HCT116 (cell line): Measurements from ENCODE around the gene CHTF18. TPM values are rescaled to one million over a fixed set of nuclear protein-coding genes. Genes with fewer than 3 reads are reported as not detected.

ENCODE experiments used
- ATAC-seq: fragments of 200-7000 bp; cut with Tn5 transposase; 2 replicates; pipeline ENCODE4 v1.9.1; 2020; ENCODE audit warnings: mild to moderate bottlenecking, moderate library complexity
- BruUV-seq: library from RNA; stranded (reverse); fragments of 400-500 nt; replicated peaks from 2 replicates; lab custom pipeline; 2021; lab: Mats Ljungman, UMichigan
- CTCF ChIA-PET: fragments of 300-600 bp; sonication (Branson Sonifier 250); formaldehyde crosslinking; loops from one replicate; lab custom pipeline; 2021; ENCODE audit warnings: antibody characterized with exemption; lab: Charles Lee
- POLR2A ChIA-PET: fragments of 300-600, 350-600 bp; sonication (Branson Sonifier 250); formaldehyde crosslinking; loops from one replicate; lab custom pipeline; 2021; ENCODE audit warnings: antibody characterized with exemption; lab: Charles Lee
- RAD21 ChIA-PET, 2 experiments: fragments of 300-600 bp; sonication (Branson Sonifier 250); formaldehyde crosslinking; loops; one replicate each; lab custom pipeline; 2023; ENCODE audit warnings: low total read pairs in 2 of 2; ENCODE audit not compliant: uncharacterized antibody in 2 of 2, unreplicated experiment in 2 of 2, low non-redundant PET in 1 of 2; lab: Charles Lee
- DNase-seq: peaks from one replicate; pipeline ENCODE4 v3.0.0-alpha.2; 2010; ENCODE audit warnings: low read depth, low spot score
- H2AFZ ChIP-seq: fragments of 200-600 bp; shearing (Covaris generic), sonication (generic); 2 replicates; pipeline ENCODE4 v1.6.1; 2017; ENCODE audit warnings: low read depth, mixed run types, mixed read lengths, antibody characterized with exemption, low read length; ENCODE audit not compliant: poor library complexity, severe bottlenecking
- H3K27ac ChIP-seq: 2 replicates; pipeline ENCODE4 v1.5.1; 2012; ENCODE audit warnings: low read depth, low read length
- H3K27me3 ChIP-seq: fragments of 200-600 bp; sonication (generic); 2 replicates; pipeline ENCODE4 v1.6.1; 2016; ENCODE audit warnings: mixed run types, low read length, mixed read lengths; ENCODE audit not compliant: insufficient read depth
- H3K36me3 ChIP-seq, 2 experiments: fragments of 200-500 bp in 1 of 2; fragments of 200-600 bp in 1 of 2; sonication (Bioruptor generic) in 1 of 2; sonication (generic) in 1 of 2; 2 replicates each; pipeline versions ENCODE4 v1.5.1 to v1.6.1; 2014 to 2016; ENCODE audit warnings: low read length in 2 of 2, inconsistent platforms in 1 of 2, mixed read lengths in 1 of 2, mixed run types in 1 of 2; ENCODE audit not compliant: insufficient read depth in 2 of 2, control insufficient read depth in 1 of 2
- H3K4me1 ChIP-seq, 2 experiments: fragments of 200-600 bp in 1 of 2; sonication (generic) in 1 of 2; 2 replicates each; pipeline versions ENCODE4 v1.5.1 to v1.6.1; 2012 to 2017; ENCODE audit warnings: low read length in 2 of 2, inconsistent platforms in 1 of 2, mild to moderate bottlenecking in 1 of 2, mixed read lengths in 1 of 2, mixed run types in 1 of 2, moderate library complexity in 1 of 2; ENCODE audit not compliant: insufficient read depth in 2 of 2, control insufficient read depth in 1 of 2
- H3K4me2 ChIP-seq: fragments of 200-600 bp; sonication (generic); 2 replicates; pipeline ENCODE4 v1.6.1; 2017; ENCODE audit warnings: mixed run types, low read length, mixed read lengths
- H3K4me3 ChIP-seq, 2 experiments: fragments of 200-600 bp in 1 of 2; sonication (generic) in 1 of 2; replicated peaks in 1 of 2; 2 replicates each; pipeline ENCODE4 v1.5.1; 2011 to 2016; ENCODE audit warnings: low read length in 2 of 2, control low read depth in 1 of 2, low read depth in 1 of 2, mild to moderate bottlenecking in 1 of 2, mixed read lengths in 1 of 2, mixed run types in 1 of 2
- H3K79me2 ChIP-seq: fragments of 200-600 bp; sonication (generic); 2 replicates; pipeline ENCODE4 v1.6.1; 2017; ENCODE audit warnings: mild to moderate bottlenecking, mixed run types, low read length, moderate library complexity, mixed read lengths; ENCODE audit not compliant: insufficient read depth
- H3K9ac ChIP-seq: fragments of 200-600 bp; sonication (generic); 2 replicates; pipeline ENCODE4 v1.6.1; 2016; ENCODE audit warnings: low read length, mixed read lengths
- H3K9me2 ChIP-seq: fragments of 200-600 bp; sonication (generic), shearing (Covaris generic); 2 replicates; pipeline ENCODE4 v1.6.1; 2017; ENCODE audit warnings: mixed run types, mild to moderate bottlenecking, moderate library complexity; ENCODE audit not compliant: insufficient read depth
- H3K9me3 ChIP-seq, 2 experiments: fragments of 200-500 bp in 1 of 2; fragments of 200-600 bp in 1 of 2; sonication (Bioruptor generic) in 1 of 2; sonication (generic) in 1 of 2; 2 replicates each; pipeline ENCODE4 v1.6.1; 2014 to 2017; ENCODE audit warnings: low read length in 2 of 2, mixed read lengths in 2 of 2, inconsistent platforms in 1 of 2, low read depth in 1 of 2, mild to moderate bottlenecking in 1 of 2, mixed run types in 1 of 2, moderate library complexity in 1 of 2; ENCODE audit not compliant: control insufficient read depth in 1 of 2, insufficient read depth in 1 of 2
- H4K20me1 ChIP-seq: fragments of 200-600 bp; sonication (generic), shearing (Covaris generic); 2 replicates; pipeline ENCODE4 v1.6.1; 2017; ENCODE audit warnings: mixed run types, mild to moderate bottlenecking, moderate library complexity; ENCODE audit not compliant: insufficient read depth
- CBX3 ChIP-seq: IDR thresholded peaks from 2 replicates; pipeline ENCODE4 v1.6.1; 2012; ENCODE audit warnings: low read depth
- EGR1 ChIP-seq: IDR thresholded peaks from 2 replicates; pipeline ENCODE4 v1.6.1; 2012; ENCODE audit warnings: low read depth
- ELF1 ChIP-seq: IDR thresholded peaks from 2 replicates; pipeline ENCODE4 v1.6.1; 2012; ENCODE audit warnings: low read depth, borderline replicate concordance
- EZH2 ChIP-seq: fragments of 200-600 bp; sonication (generic); IDR thresholded peaks from 2 replicates; pipeline ENCODE4 v1.6.1; 2017; ENCODE audit warnings: antibody characterized with exemption, mixed run types
- EZH2phosphoT487 ChIP-seq: fragments of 200-600 bp; IDR thresholded peaks from 2 replicates; pipeline ENCODE4 v1.6.1; 2018; ENCODE audit warnings: antibody characterized with exemption, borderline replicate concordance
- FOSL1 ChIP-seq: IDR thresholded peaks from 2 replicates; pipeline ENCODE4 v1.6.1; 2012; ENCODE audit warnings: low read depth
- JUND ChIP-seq: IDR thresholded peaks from 2 replicates; pipeline ENCODE4 v1.6.1; 2012
- POLR2A ChIP-seq: IDR thresholded peaks from 2 replicates; pipeline ENCODE4 v1.7.0; 2011; ENCODE audit warnings: borderline replicate concordance; ENCODE audit not compliant: insufficient read depth, insufficient read length; ENCODE audit errors: extremely low read depth
- POLR2AphosphoS5 ChIP-seq: IDR thresholded peaks from 2 replicates; pipeline ENCODE4 v1.6.1; 2011; ENCODE audit warnings: mild to moderate bottlenecking, low read depth, low read length, moderate library complexity
- RAD21 ChIP-seq: IDR thresholded peaks from 2 replicates; pipeline ENCODE4 v1.6.1; 2012; ENCODE audit warnings: low read depth, mild to moderate bottlenecking
- SIN3A ChIP-seq: IDR thresholded peaks from 2 replicates; pipeline ENCODE4 v1.6.1; 2012; ENCODE audit warnings: low read depth
- SP1 ChIP-seq: IDR thresholded peaks from 2 replicates; pipeline ENCODE4 v1.6.1; 2012; ENCODE audit warnings: low read depth
- SRF ChIP-seq: IDR thresholded peaks from 2 replicates; pipeline ENCODE4 v1.6.1; 2012; ENCODE audit warnings: low read depth
- YY1 ChIP-seq: IDR thresholded peaks from 2 replicates; pipeline ENCODE4 v1.6.1; 2011; ENCODE audit warnings: low read length, low read depth, moderate library complexity, mild to moderate bottlenecking; ENCODE audit not compliant: insufficient replicate concordance; ENCODE audit errors: extremely low read depth
- ZFX ChIP-seq: fragments of 450-650 bp; IDR thresholded peaks from 2 replicates; pipeline ENCODE4 v1.6.1; 2017
- ZNF274 ChIP-seq: fragments of 200-500 bp; sonication (Bioruptor generic); IDR thresholded peaks from 2 replicates; pipeline ENCODE4 v1.6.1; 2014; ENCODE audit warnings: mild to moderate bottlenecking, low read depth, low read length, inconsistent platforms
- intact Hi-C: fragments of 100-400 bp; cut with micrococcal nuclease; formaldehyde crosslinking; loops from 2 replicates; pipeline ENCODE4 v1.10.0; 2022
- total RNA-seq: library from RNA; stranded (reverse); gene quantifications from one replicate; pipeline ENCODE4 v1.2.1, GENCODE V29; 2021; ENCODE audit not compliant: unreplicated experiment
- TF ChIP-seq, protein P1 (sequence below): IDR thresholded peaks from 2 replicates; pipeline ENCODE4 v1.6.1; 2012; ENCODE audit warnings: low read depth
- TF ChIP-seq, protein P2 (sequence below): IDR thresholded peaks from 2 replicates; pipeline ENCODE4 v1.6.1; 2012
- TF ChIP-seq, protein P3 (sequence below), 3 experiments: fragments of 200-600 bp in 1 of 3; sonication (generic) in 1 of 3; IDR thresholded peaks in 2 of 3; conservative IDR thresholded peaks in 1 of 3; 2 replicates each; pipeline ENCODE4 v1.5.1; 2012 to 2017; ENCODE audit warnings: low read depth in 2 of 3, low read length in 2 of 3, antibody characterized with exemption in 1 of 3, borderline replicate concordance in 1 of 3, control low read depth in 1 of 3, mild to moderate bottlenecking in 1 of 3, mixed read lengths in 1 of 3, mixed run types in 1 of 3, moderate library complexity in 1 of 3; ENCODE audit not compliant: insufficient read depth in 1 of 3

CHTF18 gene
- total RNA-seq, 1 experiment from 2014 or later: 145 TPM

DNA sequence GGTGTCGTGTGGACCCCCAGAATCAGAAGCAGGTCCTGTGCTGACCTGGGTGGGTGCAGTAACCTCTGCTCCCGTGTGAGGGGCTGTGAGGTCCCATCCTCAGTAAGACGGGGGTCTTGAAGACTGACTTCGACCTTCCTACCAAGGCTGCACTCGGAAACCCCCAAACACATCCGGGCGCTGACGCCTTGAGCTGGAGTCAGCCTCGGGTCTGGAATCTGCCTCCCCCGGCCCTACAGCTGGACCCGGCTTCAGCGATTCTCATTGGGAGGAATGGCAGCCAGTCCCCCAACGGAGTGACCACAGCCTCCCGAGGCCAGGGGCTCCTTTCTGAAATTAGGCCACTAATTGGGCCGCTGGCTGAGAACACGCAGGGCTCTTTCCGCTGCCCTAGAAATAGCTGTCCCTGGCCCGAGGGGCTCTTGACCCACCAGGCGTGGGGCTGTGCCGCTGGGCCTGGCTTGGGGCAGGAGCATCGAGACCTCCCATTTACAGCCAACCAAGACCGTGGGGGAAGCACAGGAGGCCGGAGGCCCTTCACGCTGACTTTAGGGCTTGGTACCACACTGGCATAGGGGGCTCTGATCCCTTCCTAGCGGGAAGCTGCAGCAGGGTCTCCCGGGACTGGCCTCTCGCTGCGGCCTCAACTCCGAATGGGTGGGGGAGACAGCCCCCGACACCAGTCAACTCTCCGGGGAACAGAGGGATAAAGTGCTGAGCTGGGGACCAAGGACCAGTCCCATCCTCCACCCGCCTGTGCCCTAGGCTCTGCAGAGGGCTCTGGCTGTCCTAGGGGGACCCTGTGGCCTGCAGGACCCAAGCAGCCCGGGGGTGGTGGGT, 14.7 kb downstream of the CHTF18 start:
- H3K4me1 ChIP-seq: peaks cover 8 to 34% of the 10 kb centered on the region in 2 experiments; a peak in 3 of 4 replicates
- H3K79me2 ChIP-seq: peaks cover 10% of the 10 kb centered on the region; the same call in 1 of the 2 replicates
- no peaks in the 10 kb centered on the region for H3K36me3 ChIP-seq
- intact Hi-C loops: no loop called here
- no TSS peak for BruUV-seq
- H2AFZ ChIP-seq: no peak overlapping the region
- no peaks in the 10 kb centered on the region for H4K20me1 ChIP-seq
- POLR2A ChIA-PET: interaction anchor here (1.3 kb wide), 1 partner anchor 42 kb away, joined by 3 read pairs; the partner anchor contains the start of gene MSLN
- CTCF ChIA-PET: no interaction called here
- no peak for TF ChIP-seq RAD21
- TF ChIP-seq ZNF274: no peak
- no peak for TF ChIP-seq SIN3A
- TF ChIP-seq, protein P1, sequence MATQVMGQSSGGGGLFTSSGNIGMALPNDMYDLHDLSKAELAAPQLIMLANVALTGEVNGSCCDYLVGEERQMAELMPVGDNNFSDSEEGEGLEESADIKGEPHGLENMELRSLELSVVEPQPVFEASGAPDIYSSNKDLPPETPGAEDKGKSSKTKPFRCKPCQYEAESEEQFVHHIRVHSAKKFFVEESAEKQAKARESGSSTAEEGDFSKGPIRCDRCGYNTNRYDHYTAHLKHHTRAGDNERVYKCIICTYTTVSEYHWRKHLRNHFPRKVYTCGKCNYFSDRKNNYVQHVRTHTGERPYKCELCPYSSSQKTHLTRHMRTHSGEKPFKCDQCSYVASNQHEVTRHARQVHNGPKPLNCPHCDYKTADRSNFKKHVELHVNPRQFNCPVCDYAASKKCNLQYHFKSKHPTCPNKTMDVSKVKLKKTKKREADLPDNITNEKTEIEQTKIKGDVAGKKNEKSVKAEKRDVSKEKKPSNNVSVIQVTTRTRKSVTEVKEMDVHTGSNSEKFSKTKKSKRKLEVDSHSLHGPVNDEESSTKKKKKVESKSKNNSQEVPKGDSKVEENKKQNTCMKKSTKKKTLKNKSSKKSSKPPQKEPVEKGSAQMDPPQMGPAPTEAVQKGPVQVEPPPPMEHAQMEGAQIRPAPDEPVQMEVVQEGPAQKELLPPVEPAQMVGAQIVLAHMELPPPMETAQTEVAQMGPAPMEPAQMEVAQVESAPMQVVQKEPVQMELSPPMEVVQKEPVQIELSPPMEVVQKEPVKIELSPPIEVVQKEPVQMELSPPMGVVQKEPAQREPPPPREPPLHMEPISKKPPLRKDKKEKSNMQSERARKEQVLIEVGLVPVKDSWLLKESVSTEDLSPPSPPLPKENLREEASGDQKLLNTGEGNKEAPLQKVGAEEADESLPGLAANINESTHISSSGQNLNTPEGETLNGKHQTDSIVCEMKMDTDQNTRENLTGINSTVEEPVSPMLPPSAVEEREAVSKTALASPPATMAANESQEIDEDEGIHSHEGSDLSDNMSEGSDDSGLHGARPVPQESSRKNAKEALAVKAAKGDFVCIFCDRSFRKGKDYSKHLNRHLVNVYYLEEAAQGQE: no peak
- no peak for TF ChIP-seq POLR2AphosphoS5
- no peak for TF ChIP-seq CBX3
- TF ChIP-seq JUND: no peak
- no peak for TF ChIP-seq SP1
- no peak for TF ChIP-seq EGR1
- TF ChIP-seq, protein P2, sequence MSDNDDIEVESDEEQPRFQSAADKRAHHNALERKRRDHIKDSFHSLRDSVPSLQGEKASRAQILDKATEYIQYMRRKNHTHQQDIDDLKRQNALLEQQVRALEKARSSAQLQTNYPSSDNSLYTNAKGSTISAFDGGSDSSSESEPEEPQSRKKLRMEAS: no peak
- TF ChIP-seq EZH2: no peak
- no peak for TF ChIP-seq ZFX
- no peak for TF ChIP-seq YY1
- TF ChIP-seq SRF: no peak
- no peak for TF ChIP-seq POLR2A
- no peak for TF ChIP-seq ELF1
- TF ChIP-seq, protein P3, sequence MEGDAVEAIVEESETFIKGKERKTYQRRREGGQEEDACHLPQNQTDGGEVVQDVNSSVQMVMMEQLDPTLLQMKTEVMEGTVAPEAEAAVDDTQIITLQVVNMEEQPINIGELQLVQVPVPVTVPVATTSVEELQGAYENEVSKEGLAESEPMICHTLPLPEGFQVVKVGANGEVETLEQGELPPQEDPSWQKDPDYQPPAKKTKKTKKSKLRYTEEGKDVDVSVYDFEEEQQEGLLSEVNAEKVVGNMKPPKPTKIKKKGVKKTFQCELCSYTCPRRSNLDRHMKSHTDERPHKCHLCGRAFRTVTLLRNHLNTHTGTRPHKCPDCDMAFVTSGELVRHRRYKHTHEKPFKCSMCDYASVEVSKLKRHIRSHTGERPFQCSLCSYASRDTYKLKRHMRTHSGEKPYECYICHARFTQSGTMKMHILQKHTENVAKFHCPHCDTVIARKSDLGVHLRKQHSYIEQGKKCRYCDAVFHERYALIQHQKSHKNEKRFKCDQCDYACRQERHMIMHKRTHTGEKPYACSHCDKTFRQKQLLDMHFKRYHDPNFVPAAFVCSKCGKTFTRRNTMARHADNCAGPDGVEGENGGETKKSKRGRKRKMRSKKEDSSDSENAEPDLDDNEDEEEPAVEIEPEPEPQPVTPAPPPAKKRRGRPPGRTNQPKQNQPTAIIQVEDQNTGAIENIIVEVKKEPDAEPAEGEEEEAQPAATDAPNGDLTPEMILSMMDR (IDR thresholded peaks at IDR 0.05 in 2 of 3, conservative IDR thresholded peaks at IDR 0.05 in 1 of 3; ENCODE audit: borderline replicate concordance in 1 of 3, insufficient read depth in 1 of 3, low read depth in 2 of 3, low read length in 2 of 3): no peak
- TF ChIP-seq FOSL1: no peak
- no peak for TF ChIP-seq EZH2phosphoT487
- no peaks in the 10 kb centered on the region for H3K27me3 ChIP-seq
- H3K27ac ChIP-seq: no peak overlapping the region
- H3K9ac ChIP-seq: no peak overlapping the region
- ATAC-seq (no peak), DNase-seq (no peak)
- H3K4me3 ChIP-seq: no peak overlapping the region
- H3K9me3 ChIP-seq: no peaks in the 10 kb centered on the region
- RAD21 ChIA-PET: no interaction called here
- H3K9me2 ChIP-seq: no peaks in the 10 kb centered on the region
- H3K4me2 ChIP-seq: no peak overlapping the region
